Measurements from ENCODE around the gene FAM124A. TPM values are rescaled to one million over a fixed set of nuclear protein-coding genes. Genes with fewer than 3 reads are reported as not detected.
A peak's percentile ranks its signal among the peaks of the same experiment; 100 is the strongest.

Gene FAM124A
- total and polyA plus RNA-seq, 2 donors (not counting 1 experiment from before 2014, with no cell fraction given): 1.7 to 4.8 TPM

GRCh38 chr13:51235186-51235585, 13.0 kb downstream of the FAM124A start:
- Histone ChIP-seq H3K4me1 (ENCODE audit: control insufficient read depth, extremely low read depth, insufficient read depth, low read length) (peaks cover 3% of the 10 kb centered on the region), H3K9ac (ENCODE audit: insufficient read depth, low read length) (no peak overlapping the region), H3K36me3 (ENCODE audit: control insufficient read depth, insufficient read depth, low read length) (no peaks in the 10 kb centered on the region), H2AFZ (ENCODE audit: low read length) (no peak overlapping the region), H4K20me1 (ENCODE audit: control insufficient read depth, extremely low read depth, insufficient read depth, low read length) (no peaks in the 10 kb centered on the region), H3K27me3 (ENCODE audit: control insufficient read depth, insufficient read depth, low read length) (no peaks in the 10 kb centered on the region), H3K79me2 (ENCODE audit: control insufficient read depth, insufficient read depth, low read length) (no peaks in the 10 kb centered on the region), H3K9me3 (ENCODE audit: control insufficient read depth, insufficient read depth, low read depth, low read length) (no peaks in the 10 kb centered on the region), H3K4me3 (replicated peaks in 1 of 4; ENCODE audit: control extremely low read depth in 1 of 4, insufficient read depth in 1 of 4, low read depth in 3 of 4, low read length in 4 of 4) (no peak overlapping the region), H3K4me2 (ENCODE audit: extremely low read depth, insufficient read depth, low read length) (no peak overlapping the region), H3K27ac (ENCODE audit: insufficient read depth, low read length) (peak overlapping the region; percentile 34)
- no peak for TF ChIP-seq CTCF (conservative IDR thresholded peaks at IDR 0.05 in 1 of 2, IDR thresholded peaks at IDR 0.05 in 1 of 2; ENCODE audit: low read depth in 1 of 2, low read length in 2 of 2)
- TF ChIP-seq EZH2 (IDR thresholded peaks at IDR 0.05; ENCODE audit: low read length, missing control alignments): no peak
- DNase-seq (ENCODE audit: low read depth in 2 of 2): no peak

- Histone ChIP-seq H3K4me3 (replicated peaks in 1 of 4; ENCODE audit: control extremely low read depth in 1 of 4, insufficient read depth in 1 of 4, low read depth in 3 of 4, low read length in 4 of 4) (no peak overlapping the region), H4K20me1 (ENCODE audit: control insufficient read depth, extremely low read depth, insufficient read depth, low read length) (no peaks in the 10 kb centered on the region), H3K4me1 (ENCODE audit: control insufficient read depth, extremely low read depth, insufficient read depth, low read length) (peaks cover 2% of the 10 kb centered on the region), H3K27ac (ENCODE audit: insufficient read depth, low read length) (peak overlapping the region; percentile 34), H3K4me2 (ENCODE audit: extremely low read depth, insufficient read depth, low read length) (no peak overlapping the region), H3K9ac (ENCODE audit: insufficient read depth, low read length) (no peak overlapping the region), H3K36me3 (ENCODE audit: control insufficient read depth, insufficient read depth, low read length) (no peaks in the 10 kb centered on the region), H2AFZ (ENCODE audit: low read length) (no peak overlapping the region), H3K27me3 (ENCODE audit: control insufficient read depth, insufficient read depth, low read length) (no peaks in the 10 kb centered on the region), H3K9me3 (ENCODE audit: control insufficient read depth, insufficient read depth, low read depth, low read length) (no peaks in the 10 kb centered on the region), H3K79me2 (ENCODE audit: control insufficient read depth, insufficient read depth, low read length) (no peaks in the 10 kb centered on the region)
- no peak for DNase-seq (ENCODE audit: low read depth in 2 of 2)
- no peak for TF ChIP-seq CTCF (conservative IDR thresholded peaks at IDR 0.05 in 1 of 2, IDR thresholded peaks at IDR 0.05 in 1 of 2; ENCODE audit: low read depth in 1 of 2, low read length in 2 of 2)
- TF ChIP-seq EZH2 (IDR thresholded peaks at IDR 0.05; ENCODE audit: low read length, missing control alignments): no peak
These were observed 13.7 kb downstream of the FAM124A start for GRCh38 chr13:51235756-51236490.

GRCh38 chr13:51236491-51236792, 14.2 kb downstream of the FAM124A start:
- H3K4me2 ChIP-seq (ENCODE audit: extremely low read depth, insufficient read depth, low read length): no peak overlapping the region
- H3K27me3 ChIP-seq (ENCODE audit: control insufficient read depth, insufficient read depth, low read length): no peaks in the 10 kb centered on the region
- H3K27ac ChIP-seq (ENCODE audit: insufficient read depth, low read length): no peak overlapping the region

More at GRCh38 chr13:51236491-51236792, 14.2 kb downstream of the FAM124A start:
- Histone ChIP-seq H3K4me1 (ENCODE audit: control insufficient read depth, extremely low read depth, insufficient read depth, low read length) (peaks cover 2% of the 10 kb centered on the region), H2AFZ (ENCODE audit: low read length) (no peak overlapping the region), H3K36me3 (ENCODE audit: control insufficient read depth, insufficient read depth, low read length) (no peaks in the 10 kb centered on the region), H4K20me1 (ENCODE audit: control insufficient read depth, extremely low read depth, insufficient read depth, low read length) (no peaks in the 10 kb centered on the region), H3K9ac (ENCODE audit: insufficient read depth, low read length) (no peak overlapping the region), H3K9me3 (ENCODE audit: control insufficient read depth, insufficient read depth, low read depth, low read length) (no peaks in the 10 kb centered on the region), H3K4me3 (replicated peaks in 1 of 4; ENCODE audit: control extremely low read depth in 1 of 4, insufficient read depth in 1 of 4, low read depth in 3 of 4, low read length in 4 of 4) (no peak overlapping the region), H3K79me2 (ENCODE audit: control insufficient read depth, insufficient read depth, low read length) (no peaks in the 10 kb centered on the region)
- DNase-seq (ENCODE audit: low read depth in 2 of 2): no peak
- TF ChIP-seq CTCF (conservative IDR thresholded peaks at IDR 0.05 in 1 of 2, IDR thresholded peaks at IDR 0.05 in 1 of 2; ENCODE audit: low read depth in 1 of 2, low read length in 2 of 2) (no peak), EZH2 (IDR thresholded peaks at IDR 0.05; ENCODE audit: low read length, missing control alignments) (no peak)

Measured in fibroblast of lung (primary cell).